Inflammatory macrophage (primary cell): ENCODE results near the gene RYR2.
"Not testable (repeated sequence)": the region's sequence is repeated elsewhere in the genome, so short reads cannot be mapped to it uniquely, and the experiment has no call there.

ENCODE experiments used
- DNase-seq, 2 donors: peaks; one replicate each; pipeline ENCODE4 v3.0.0-alpha.2; 2020 to 2022

The RYR2 gene

DNA sequence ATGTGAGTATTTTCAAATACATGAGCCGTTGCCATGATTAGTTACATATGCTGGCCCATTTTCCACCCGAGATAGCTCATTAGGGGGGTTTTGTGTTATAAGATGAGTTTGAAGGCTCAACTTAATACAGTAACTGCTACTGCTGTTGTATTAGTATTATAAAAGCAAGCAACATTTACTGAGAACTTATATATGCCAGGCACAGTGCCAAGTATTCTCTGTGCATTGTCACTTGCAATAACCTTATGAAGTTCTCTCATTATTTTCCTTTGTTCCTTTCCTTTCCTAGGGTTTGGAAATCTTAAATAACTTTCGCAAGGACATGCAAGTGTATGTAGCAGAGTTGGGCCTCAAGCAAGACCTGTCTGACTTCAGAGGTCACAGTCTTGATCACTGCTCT, 107.9 kb downstream of the RYR2 start:
- DNase-seq: no peak

DNA sequence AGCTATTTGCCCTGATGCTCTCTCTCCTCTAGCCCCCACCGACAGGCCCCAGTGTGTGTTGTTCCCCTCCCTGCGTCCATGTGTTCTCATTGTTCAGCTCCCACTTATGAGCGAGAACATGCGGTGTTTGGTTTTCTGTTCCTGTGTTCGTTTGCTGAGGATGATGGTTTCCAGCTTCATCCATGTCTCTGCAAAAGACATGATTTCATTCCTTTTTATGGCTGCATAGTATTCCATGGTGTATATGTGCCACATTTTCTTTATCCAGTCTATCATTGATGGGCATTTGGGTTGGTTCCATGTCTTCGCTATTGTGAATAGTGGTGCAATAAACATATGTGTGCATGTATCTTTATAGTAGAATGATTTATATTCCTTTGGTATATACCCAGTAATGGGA, 110.0 kb downstream of the RYR2 start:
- not testable (repeated sequence) for DNase-seq

DNA sequence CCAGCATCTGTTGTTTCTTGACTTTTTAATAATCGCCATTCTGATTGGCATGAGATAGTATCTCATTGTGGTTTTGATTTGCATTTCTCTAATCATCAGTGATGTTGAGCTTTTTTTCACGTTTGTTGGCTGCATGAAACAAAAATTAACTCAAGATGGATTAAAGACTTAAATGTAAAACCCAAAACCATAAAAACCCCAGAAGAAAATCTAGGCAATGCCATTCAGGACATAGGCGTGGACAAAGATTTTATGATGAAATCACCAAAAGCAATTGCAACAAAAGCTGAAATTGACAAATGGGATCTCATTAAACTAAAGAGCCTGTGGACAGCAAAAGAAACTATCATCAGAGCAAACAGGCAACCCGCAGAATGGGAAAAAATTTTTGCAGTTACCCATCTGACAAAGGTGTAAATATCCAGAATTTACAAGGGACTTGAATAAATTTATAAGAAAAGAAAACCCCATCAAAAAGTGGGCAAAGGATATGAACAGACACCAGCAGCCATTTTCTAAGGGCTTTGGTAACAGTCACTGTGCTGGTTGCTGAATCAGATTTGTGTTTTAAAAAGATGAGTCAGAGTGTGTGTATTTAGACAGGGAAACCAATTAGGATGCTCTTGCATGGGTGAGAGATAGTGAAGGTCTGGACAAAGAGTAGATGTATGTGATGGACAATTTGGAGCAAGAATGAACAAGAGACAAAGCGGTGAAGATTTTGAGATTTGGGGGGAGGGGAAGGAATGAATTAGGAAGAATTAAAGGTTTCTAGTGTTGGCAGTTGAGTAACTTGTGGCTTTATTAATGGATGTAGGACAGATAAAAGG, 110.7 kb downstream of the RYR2 start:
- DNase-seq: no peak

DNA sequence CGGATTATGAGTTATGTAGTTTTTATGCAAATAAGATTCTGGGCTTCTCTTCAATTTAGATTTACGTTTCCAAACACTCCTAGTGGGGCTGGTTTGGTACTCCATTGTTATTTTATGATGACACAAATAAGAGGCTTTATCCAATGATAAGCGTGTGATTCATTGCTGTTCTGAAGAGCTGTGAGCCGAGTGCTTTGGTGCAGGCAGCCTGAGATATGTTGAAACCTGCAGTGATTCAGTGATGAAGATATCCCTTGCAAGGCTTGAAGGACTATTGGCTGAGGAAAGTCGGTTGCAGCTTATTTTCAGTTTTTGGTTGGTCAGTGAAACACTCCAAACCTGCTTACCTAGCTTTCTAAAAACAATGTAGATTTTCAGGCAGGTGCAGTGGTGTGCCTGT, 112.2 kb downstream of the RYR2 start:
- no peak for DNase-seq

DNA sequence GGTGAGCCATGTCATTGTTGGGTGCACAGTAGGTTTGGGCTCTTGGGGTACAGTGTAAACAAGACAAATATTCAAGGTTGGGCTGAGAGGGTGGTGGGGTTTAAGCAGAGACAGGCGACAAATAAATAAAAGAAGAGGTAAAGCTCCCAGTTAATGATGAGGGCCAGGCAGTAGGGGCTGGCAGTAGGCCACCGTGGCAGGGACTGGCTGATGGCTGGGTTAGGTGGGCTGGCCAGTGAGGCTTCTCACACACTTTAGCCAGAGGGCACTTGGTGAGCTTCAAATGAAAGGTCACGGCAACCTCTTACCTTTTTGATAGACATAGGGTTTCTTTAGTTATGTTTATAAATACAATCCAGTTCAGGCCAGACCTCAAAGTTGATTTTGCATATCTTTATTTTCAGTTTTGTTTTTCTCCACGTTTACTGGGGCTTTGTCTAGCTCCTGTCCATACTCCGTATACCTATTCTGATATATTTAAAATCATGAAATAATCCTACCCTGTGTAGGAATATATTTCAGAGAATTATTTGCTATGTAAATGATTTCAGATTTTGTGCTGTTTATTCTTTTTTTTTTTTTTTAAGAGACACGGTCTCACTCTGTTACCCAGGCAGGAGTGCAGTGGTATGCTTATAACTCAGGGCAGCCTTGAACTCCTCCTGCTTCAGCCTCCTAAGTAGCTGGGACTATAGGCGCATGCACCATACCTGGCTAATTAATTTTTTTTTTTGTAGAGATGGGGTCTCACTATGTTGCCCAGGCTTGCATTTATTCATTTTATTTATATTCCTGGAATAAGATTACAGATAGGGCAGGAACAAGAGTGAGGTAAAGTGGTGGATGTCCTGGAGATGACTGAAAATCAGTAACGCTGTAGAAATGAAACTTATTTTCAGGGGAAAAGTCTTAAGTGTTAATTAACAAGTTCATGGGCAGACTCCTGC, 122.7 kb downstream of the RYR2 start:
- DNase-seq: no peak

DNA sequence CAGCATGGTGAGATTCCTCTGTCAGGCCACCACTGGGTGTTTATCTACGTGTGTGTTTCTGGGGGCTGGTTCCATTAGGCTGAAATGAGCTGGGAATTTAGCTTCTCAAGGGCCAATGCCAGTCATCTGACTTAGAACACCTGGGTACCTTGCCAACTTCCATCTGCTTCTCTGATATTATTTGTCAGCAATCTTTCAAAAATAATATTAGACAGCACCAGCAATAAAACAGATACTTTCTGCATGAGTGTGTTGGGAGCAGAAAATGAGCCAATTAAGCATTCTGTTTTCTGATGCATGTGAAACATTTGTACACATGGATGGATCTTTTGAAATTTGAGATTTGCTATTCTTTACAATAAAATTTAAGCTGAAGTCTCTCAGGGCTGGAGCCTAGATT, 124.1 kb downstream of the RYR2 start:
- no peak for DNase-seq

DNA sequence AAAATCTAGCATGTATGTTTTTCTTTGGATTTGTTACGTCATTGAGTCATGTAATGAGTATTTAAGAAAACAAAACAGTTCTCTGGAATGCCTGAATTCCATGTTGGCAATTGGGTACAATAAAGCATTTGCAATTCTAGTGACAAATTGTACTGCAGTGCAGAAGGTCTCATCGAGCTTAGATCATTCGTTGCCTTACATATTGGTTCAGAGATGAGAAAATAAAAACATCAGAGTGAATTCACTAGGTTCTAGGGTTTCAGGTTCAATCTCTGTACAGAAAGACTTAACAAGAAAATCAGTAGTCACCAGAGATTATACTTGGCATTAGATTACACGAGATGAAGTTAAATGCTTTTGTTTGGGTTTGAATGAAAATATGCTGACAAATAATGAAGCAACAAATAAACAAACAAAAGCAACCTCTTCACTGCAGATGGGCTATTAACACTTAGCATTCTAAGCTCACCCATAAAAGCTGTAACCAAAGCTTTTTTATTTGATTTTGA, 124.7 kb downstream of the RYR2 start:
- no peak for DNase-seq

DNA sequence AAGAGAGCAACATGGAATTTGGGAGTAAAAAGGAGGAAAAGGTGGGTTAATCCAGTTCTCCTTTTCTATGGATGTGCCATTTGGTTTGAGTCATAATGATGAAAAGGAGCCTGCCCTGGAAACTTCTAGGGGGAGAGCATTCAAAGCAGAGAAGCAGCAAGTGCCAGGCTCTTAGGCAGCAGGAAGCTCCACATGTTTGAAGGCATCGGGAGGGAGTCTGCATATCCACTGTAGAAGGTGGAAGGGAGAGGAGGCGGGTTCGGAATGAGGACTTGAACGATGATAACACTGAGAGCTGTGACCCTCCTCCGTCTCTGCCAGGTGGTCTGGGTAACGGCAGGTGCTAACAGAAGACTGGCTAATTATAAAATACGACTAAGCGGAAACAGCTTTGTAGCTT, 128.2 kb downstream of the RYR2 start:
- no peak for DNase-seq

DNA sequence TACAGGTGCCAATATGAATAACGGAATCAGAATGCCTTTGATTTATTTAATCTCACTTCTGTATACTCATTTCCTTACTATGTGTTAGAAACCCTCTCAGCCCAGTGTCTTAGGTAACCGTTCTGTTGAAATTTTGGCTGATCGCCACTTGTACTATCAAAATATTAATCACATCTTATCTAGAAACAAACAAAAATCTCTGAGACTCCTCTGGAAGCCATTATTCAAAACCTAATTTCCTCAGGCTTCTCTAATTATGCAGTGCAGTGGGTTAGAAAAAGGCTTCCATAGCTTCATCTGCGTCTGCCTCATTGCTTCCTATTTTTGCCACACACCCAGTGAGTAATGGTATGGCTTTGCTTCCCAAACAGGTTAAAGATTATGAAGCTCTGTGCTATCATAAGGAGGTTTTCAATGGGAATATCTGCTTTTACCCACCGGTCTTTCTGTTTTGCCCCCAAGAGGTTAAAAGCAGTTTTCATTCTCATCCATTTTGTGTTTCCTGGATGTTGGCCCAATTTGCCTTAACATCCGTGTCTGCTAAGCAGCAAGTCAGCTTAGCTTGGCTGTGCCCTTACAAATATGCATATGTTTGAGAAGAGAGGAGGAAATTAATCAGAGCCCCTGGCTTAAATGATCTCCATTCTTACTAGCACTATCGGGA, 129.6 kb downstream of the RYR2 start:
- no peak for DNase-seq

DNA sequence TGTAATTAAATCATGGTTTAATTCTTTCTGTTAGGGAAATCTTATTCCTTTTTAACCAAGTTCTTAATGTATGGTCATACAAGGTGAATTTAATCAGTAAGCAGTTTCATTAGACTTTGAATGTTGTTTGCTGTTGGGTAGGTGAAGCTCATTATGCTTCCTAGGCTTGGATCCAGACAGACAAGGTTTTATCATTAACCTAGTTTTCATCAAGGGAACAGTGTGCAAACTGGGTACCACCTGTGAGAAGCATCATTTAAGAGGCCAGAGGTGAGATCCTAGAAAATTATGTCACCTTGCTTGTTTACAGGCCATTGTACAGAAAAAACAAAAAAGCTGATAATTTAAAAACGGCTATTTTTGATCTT, 130.1 kb downstream of the RYR2 start:
- DNase-seq: no peak

DNA sequence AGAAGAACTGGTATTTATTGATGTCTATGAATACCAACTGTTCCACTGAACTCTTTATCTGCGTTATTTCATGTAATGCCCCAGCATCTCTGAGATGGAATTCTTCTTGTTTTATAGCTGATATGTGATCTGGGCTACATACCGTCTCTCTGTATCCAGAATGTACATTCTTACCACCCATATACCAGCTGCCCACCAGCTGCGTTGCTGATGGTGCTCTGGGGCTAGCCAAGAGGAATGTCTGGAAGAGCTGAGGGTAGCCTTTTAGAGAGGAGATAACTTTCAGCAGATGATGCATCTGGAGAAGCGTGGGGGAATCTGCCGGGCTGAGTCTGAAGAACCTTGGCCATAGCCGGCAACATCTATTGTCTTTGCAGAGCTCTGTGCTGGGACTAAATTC, 137.5 kb downstream of the RYR2 start:
- DNase-seq: no peak

DNA sequence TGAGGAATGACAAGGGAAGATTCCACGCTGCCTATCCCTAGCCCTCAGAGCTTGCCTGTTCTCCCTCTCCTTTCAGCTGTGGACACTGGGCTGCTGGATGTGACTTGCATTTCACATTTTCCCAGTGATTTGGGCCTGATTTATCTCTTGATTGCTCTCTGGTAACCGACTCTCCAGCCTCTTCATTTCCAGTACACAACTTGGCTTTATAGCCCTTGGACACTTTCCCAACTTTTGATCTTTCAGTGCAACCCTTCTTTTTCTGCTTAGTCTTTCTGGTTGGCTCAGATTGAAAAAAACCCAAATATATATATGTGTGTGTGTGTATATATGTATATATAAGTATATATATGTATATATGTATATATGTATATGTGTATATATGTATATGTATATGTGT, 138.3 kb downstream of the RYR2 start:
- DNase-seq: no peak

DNA sequence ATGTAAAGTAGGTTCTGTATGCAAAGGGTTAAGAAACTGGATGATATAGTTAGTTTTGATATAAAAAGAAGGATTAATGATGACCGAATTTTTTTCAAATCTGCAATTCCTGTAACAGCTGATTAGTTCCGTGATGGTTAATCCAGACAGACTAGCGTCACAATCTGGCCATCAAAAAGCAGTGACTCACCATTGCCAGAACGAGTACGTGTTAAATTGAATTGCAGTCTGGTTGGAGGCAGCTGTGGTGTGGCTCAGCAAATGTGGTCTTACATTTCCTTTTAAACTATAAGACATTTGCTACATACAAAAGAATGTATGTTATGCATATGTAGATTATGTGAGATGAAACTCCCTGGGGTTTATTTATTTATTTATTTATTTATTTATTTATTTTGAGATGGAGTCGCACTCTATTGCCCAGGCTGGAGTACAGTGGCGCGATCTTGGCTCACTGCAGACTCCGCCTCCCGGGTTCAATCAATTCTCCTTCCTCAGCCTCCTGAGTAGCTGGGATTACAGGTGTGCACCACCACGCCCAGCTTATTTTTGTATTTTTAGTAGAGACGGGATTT, 139.8 kb downstream of the RYR2 start:
- no peak for DNase-seq

DNA sequence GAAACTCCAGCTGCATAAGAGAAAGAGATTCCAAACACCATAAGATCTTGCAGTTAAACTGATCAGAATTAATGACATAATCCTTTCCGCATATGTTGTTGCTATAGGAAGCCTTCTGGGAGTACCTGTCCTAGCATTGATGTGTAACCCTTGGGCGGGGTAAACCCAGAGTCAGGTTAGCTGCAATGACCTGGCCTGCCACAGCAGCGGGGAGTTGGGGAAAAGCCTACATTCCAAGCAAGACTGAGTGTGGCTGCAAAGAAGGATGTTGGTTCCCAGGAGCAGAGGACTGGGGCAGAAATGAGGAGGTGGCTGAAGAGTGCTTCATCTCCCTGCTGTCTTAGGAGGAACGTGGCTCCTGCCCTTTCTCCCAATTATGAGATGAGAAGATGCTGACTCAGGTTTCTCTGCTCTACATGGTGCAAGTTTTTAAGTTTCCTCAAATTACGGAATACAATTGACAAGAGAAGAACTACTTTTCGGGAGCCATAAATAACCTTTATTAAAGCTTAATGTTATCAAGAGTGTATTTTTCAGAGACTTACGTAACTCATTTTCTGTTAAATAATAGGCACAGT, 142.1 kb downstream of the RYR2 start:
- no peak for DNase-seq

DNA sequence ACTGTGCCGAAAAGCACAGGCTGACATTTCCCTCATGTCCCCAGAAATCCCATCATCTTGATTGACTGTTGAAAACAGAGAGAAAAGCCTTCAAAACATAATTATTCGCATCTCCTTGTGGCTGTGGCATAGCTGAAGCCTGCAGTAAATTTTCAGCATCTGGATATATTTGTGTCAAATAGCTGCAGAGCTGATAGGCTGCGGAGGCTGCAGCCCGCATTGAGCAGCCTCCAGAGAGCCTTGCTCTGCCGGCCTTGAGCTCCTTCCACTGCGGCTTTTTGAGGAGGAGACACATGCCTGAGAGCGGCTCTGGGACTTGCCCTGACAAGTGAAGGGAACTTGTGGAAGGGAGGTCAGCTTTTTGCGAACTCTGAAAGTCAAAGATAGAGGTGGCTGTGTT, 144.7 kb downstream of the RYR2 start:
- DNase-seq: no peak

DNA sequence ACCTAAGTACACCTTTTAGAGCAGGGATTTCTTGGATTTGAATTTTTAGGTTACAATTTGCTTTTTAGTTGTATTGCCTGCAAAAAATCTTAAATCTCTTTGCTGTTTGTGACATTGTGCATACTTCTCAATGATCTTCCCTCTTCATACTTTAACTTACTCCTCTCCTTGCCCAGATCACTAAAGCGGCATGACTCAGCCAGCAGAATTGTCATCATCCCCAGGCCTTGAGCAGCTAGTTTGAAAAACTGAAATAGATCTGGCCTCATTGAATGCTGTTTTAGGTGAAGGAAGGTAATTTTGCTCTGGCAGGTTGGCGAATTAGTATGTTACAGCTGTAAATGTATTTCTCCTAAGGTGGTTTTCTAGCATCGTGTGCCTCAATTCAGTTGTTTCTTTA, 145.9 kb downstream of the RYR2 start:
- no peak for DNase-seq

DNA sequence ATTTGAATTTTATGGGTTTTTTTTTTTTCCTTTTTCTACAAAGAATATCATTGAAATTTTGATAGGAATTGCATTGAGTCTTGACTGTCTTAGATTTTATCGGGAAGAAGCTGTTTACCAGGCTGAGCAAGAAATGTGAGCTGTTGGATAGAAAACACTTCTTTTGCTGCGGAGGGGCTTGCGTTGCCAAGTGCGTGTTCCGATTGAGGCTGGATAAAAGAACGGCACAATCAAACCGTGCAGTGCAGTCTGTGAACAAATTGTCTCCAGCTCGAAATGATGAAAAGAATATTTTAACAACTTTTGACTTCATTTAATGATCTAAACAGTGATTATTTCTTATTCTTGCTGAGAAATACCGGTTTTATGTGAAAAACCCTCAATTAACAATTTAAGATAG, 149.4 kb downstream of the RYR2 start:
- DNase-seq: no peak

DNA sequence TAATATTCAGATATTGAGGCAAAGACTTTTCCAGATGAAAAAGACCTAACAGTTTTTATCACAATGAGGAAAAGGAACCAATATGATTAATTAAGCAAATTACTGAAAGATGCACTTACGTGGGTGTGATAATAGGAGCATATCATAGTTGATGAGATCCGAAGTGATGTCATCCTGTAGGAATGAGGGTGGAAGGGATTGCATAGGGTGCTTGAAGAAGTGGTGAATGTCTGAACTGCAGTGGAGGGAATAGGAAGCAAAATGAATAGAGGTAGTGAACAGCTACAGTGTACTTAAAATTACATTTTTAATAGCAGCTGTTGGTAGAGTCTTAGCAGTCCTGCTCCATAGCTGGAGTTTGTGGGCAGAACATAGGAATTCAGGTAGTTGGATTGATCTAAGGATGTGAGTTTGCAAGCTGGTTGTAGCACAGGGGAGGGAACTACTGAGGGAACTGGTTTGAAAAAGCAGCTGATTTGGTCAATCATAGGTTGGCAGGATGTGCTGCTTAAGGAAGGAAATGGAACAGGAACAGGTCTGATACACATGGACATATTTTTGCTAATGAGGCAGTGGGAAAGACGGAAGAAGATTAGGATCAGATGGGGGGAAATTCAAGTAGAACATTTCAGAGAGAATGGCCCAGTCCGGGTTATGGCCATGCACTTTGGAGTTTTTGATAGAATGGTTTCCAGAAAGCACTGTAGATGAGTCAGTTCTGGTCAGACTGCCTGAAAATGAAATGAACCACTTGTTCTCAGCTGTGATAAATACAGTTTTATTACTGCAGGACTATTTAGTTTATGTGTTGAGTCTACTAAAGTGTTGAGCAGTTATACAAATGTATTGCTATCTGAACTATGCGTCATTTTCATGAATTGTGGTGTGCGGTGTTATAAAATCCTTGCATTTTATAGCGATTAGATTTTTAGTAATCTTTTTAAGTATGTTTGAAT, 155.8 kb downstream of the RYR2 start:
- no peak for DNase-seq

DNA sequence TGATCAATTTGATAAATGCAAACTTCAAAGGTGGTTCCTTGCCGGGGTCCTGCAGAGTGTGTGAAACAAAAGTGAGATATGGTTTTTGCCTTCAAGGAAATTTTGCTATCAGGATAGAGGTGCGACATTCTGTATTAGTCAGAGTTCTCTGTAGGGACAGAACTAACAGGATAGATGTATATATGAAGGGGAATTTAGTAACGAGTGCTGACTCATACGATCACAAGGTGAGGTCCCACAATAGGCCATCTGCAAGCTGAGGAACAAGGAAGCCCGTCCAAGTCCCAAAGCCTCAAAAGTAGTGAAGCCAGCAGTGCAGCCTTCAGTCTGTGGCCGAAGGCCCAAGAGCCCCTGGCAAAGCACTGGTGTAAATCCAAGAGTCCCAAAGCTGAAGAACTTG, 157.0 kb downstream of the RYR2 start:
- DNase-seq: no peak

DNA sequence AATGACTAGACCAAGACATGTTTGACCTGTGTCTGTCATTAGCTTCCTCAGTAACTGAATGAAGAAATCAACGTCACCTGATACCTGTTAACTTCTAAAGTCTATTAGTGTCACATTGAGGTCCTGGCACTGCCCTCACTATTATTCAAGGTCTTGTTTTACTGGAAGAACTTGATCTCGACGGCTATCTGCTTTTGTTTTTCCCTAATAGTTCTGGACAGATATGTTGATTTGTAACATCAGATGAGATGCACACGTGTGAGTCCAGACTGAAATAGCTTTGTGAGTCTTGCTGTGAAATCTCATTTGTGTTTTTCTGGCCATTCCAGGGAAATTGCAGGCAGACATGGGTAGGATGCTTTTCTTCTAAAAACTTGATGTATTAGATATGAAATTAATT, 159.2 kb downstream of the RYR2 start:
- DNase-seq: no peak

DNA sequence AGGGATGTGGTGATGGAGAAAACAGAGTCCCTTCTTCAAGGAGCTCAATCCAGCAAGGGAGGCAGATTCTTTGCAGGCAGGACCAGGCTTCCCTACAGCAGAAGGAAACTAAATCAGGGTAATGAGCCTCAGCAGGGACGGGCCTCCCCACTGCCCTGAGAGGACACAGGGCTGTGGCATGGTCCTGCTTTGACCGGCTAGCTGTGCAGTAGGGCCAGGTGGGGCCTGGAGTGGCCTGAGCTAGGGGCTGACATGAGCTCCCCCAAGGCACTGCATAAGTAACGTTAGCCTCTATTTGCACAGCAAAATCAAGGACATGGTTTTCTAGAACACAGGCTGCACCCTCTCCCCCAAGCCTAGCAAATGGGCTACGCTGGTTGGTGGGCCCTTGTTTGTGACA, 162.9 kb downstream of the RYR2 start:
- no peak for DNase-seq
